GM18499 (cell line): ENCODE data around the gene TBC1D22A.

Experiments used
- ATAC-seq: cut with Tn5 transposase; IDR thresholded peaks from one replicate; pipeline ENCODE4 v1.9.1; 2021; ENCODE audit warnings: moderate number of reproducible peaks; ENCODE audit not compliant: insufficient read depth, unreplicated experiment

The TBC1D22A gene

DNA sequence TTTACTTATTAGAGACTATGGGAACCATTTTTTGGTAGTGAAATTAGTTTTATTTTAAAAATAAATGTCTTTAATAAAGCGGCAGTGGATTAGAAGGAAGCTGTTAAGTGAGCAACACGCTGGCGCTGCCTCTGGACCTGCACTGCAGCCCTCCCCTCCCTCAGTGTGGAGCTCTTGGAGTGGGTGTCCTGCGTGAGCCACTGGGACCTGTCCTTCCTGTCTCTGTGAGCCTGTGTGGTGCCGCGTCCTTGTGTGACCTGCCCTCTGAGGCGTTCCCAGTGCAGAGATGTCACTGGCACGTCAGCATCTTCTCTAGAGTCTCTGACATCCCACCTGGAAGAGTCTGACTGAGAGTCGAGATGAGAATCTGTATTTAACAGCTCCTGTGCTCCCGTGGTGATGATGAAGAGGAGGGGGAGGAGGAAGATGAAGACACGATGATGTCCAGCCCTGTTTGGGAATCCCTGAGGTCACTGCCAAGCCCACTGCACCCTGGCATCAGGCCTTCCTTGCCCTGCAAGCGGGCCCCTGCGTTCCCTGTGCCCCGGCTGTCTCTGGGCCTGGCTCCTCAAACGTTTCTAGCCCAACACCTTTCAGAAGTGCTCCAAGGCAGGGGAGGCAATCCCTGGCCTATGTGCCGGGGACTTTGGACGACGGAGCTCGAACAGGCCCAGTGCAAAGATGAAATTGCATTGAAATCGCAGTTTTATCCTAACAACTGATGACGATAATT, 271.8 kb downstream of the TBC1D22A start:
- ATAC-seq: no peak

- ATAC-seq: no peak
Measured at GRCh38 chr22:47034905-47035419, 272.5 kb downstream of the TBC1D22A start.

DNA sequence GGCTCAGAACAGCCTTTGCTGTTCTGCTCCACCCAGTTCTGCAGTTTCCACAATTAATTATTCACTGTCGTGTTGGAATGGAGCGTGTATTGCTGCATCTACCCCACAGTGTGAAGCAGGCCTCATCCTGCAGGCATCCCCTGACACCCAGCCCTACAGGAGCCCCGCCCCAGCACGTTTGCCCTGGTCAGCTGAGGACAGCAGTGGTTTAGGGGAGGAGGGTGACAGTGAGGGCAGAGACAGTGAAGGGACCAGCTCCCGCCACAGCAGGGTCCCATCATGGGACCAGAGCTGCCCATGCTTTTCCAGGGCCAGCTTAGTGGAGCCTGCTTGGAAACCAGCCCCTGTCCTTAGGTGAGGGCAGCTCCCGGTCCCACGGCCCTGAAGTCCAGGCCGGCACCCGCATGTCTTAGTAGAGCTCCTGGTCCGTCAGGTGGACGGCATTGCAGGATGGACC, 273.0 kb downstream of the TBC1D22A start:
- ATAC-seq: no peak

DNA sequence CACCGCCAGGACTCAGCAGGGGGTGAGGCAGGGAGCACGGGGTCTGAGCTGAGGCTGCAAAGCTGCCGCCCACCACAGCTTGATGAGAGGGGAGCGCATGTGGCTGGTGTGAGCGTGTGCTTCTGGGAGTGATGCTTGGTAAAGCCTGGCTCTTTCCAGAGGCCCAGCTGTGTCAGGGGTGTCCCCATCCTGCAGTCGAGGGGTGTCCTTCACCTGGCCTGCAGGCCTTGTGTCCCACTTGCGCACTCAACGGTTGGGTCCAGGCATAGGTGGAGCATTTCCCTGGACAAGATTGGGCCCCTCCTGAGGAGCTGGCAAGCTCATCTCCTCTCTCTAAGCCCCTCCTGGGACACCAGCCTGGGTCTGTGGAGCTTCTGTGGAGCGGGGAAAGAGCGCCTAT, 273.9 kb downstream of the TBC1D22A start:
- ATAC-seq: no peak

DNA sequence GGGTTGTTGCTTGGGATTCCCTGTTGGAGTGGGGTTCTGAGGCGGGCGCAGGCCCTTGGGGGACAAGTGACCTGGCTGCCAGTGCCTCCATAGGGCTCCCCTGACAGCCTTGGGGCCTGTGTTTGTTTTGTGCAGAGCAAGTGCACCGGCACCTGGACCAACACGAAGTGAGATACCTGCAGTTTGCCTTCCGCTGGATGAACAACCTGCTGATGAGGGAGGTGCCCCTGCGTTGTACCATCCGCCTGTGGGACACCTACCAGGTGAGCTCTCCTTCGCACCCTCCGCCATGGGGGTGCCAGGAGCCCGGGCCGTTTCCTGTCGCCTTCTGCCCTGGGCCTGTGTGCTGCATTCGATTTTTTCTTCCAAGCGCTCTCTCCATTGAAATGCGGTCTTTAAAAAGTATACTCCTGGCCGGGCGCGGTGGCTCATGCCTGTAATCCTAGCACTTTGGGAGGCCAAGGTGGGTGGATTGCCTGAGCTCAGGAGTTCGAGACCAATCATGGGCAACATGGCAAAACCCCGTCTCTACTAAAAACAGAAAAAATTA, 274.6 kb downstream of the TBC1D22A start:
- no peak for ATAC-seq

DNA sequence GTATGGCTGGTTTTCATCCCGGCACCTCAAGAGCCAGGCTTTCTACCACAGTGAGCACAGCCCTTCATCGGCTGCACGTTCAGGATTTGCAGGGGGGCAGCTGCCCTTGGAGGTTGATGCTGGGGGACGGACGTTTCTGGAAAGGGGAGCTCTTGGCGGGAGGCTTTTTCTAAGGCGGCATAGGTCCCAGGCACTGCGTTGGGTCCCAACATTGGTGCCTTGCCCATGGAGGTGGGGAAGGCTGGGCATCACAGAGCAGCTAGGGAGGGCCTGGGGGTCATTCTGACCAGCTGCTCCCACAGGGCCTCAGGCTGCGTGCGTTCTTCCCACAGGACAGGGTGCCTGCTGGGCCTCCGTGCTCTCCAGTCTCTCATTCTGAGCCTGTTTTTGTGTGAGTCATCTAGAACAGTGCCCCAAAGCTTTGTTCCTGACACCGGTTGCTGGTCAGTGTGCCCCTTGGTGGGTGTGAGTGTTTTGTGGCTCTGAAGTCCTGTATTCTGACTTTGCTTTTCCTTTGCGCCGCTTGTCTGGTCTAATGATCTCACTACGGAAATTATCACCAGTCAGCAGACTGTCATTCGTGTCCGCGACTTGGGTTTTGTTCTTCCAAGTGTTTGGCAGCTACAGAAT, 275.9 kb downstream of the TBC1D22A start:
- ATAC-seq: no peak

DNA sequence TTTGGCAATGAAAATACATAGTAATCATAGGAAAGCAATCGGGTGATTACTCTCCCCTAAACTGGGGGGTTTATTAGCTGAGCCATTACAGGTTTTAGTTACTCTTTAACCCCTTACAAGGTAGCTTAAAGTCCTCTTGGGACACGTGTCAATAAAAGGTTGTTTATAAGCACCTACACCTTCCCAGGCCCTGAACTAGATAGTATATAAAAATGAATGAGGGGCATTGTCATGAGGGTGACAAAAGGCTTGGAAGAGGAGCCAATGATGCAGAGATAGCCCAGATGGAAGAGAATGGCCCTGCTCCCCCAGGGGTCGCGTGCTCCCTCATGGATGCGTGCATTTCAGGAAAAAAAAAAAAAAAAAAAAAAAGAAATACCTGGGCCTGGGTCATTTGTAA, 276.9 kb downstream of the TBC1D22A start:
- ATAC-seq: no peak

DNA sequence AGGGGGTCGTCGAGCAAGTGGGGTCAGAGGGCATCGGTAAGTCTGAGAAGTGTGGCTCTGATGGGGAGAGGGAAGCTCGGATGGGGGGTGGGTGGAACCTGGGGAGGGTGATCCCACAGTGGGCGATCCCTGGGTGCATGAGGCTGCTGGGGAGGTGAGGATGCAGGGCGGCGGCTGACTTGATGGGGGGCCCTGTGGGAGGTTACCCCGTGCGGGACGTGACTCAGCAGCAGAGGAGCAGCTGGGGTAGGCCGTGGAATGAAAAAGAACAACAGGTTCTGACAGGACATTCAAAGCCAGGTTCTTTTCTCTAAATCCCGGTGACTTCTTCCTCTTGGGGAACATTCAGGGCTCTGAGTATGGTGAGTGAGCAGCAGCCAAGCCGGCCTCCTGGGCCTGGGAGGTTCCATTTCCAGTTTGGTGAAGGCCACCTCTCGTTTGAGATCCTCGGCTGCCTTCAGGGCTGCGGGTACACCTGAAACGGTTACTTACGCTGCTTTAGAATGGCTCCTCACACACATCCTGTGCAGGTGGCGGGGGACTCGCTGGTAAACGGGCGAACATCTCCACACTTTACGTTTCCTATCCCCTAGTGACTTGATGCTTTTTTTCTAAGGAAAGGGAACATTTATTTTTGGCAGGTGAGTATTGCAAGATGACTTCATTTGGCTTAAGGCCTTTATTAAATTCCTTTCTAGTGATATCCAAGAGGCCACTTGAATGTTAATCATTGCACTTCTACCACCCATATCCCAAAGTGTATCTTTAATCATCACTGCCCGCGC, 278.2 kb downstream of the TBC1D22A start:
- ATAC-seq: no peak

DNA sequence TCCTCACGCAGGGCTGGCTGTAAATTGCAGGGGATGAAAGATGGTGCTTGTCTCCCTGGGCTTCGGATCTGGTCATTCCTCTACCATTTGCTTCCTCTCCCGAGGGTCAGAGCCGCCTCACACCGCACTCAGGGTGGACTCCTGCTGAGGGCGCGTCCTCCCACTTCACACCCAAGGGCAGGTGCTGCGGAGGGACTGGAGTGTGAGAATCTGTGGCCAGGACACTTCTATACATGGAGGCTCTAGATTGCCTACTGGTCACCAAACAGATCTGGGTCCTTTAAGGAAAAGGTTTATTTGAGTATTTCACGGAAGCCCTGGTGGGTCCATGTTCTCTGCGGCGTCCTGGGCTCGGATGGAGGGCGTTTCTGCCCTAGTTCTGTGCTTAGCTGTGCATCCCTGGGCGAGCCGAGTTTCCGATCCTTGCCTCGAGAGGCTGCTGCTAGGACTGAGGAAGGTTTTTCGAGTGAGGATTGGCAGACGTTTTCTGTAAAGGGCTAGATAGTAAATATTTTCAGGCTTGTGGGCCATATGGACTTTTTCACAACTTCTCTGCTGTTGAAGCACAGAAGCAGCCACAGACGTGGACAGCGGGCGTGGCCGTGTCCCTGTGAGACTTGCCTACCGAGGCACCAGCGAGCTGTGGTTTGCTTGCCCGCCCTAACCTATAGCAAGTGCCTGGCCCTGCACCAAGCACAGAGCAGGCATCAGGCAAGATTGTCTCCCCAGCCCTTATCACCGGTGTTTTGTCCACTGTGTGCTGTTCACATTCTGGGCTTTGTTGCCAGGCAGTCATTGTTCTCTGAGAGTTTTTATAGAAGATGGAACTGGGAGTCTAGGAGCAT, 279.0 kb downstream of the TBC1D22A start:
- no peak for ATAC-seq

DNA sequence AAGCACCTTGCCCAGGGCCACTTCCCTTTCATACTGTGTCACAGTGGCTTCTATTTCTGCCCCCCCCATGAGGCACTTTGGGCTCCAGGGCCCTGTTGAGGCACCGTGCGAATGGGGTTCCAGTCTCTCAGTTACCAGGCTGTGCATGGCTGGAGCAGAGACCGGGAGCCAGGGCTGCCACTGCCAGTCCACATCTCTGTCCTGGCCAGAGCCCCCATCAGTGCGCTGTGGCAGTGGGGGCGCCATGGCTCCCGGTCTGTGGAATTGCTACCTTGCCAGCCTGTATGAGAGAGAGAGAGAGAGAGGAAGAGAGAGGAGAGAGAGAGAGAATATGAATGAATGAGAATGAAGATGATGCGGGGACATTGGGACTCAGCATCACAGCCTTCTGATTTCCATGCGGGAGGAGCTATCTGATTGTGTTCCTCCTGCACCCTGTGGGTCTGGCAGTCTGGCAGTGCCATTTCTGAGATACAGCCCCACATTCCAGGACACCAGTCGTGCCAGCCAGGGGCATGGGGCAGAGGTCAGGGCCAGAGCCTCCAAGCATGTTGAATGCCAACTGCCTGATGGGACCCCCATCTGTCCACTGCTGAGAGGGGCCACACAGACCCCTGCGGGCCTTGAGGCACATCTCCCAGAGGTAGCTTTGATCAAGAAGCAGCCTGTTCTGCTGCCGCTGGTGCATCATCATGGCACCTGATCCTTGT, 279.8 kb downstream of the TBC1D22A start:
- no peak for ATAC-seq

DNA sequence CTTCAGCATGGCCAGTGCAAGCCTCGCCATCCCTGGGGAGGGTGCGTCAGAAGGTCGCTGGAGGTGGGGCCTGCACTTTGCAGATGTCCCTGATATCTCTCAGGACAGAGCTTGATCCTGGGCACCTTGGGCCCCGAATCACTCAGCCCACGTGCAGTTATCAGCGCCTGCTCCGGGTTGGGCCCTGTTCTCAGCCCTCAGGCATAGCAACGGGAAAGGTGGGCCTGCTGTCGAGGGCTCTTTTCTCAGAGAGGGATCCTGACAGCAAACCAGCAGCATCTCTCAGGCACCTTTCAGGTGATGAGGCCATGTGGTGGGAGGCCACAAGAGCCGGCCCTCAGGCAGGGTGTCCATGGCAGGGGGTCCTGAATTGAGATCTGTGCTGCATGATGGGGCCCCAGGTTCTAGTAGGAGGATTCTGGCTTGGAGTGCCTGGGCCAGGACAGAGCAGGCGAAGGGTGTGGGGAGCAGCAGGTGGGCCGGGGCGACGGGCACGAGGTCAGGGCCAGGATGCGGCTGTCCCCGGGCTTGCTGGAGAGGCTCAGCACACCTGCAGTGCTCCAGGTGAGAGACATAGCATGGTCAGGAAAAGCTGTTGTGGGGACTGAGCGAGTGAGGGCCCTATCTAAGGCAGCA, 280.5 kb downstream of the TBC1D22A start:
- ATAC-seq: no peak

GRCh38 chr22:47043835-47044721, 281.6 kb downstream of the TBC1D22A start:
- ATAC-seq: no peak

- ATAC-seq: no peak
Measured at GRCh38 chr22:47044722-47045535, 282.5 kb downstream of the TBC1D22A start.

- ATAC-seq: no peak
Measured at GRCh38 chr22:47045691-47046410, 283.4 kb downstream of the TBC1D22A start.

DNA sequence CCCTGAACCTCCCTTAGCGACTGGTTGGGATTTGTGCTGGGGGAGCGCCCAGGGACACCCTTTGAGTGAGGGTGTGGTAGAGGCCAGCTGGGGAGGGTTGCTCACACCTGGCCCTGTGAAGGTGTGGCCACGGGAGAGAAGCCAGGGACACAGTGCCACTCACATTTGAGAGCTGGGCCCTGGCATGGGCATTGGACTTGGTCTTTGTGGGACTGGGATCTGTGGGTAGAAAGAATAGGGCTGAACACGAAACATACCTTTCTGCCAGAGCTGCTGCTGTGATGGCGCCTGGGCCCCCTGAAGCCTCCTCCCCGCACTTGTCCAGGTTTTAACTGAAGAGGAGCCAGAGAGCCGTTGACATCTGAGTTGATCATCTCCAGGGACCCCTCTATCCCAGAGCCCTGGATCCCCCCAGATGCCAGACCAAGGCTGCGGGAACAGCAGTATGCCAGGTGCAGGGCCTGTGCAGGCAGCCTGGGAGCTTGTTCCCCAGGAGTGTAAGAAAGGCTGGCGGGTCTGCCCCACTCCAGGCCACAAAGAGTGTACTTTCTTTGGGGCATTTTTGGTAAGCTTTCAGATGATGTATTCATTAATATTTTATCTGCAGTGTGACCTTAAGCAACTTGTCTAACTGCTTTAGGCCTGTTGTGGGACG, 284.1 kb downstream of the TBC1D22A start:
- no peak for ATAC-seq
